ENCODE data around the gene PELO.
A peak's percentile ranks its signal among the peaks of the same experiment; 100 is the strongest.
"Not testable (repeated sequence)": the region's sequence is repeated elsewhere in the genome, so short reads cannot be mapped to it uniquely, and the experiment has no call there.

Gene PELO, protein sequence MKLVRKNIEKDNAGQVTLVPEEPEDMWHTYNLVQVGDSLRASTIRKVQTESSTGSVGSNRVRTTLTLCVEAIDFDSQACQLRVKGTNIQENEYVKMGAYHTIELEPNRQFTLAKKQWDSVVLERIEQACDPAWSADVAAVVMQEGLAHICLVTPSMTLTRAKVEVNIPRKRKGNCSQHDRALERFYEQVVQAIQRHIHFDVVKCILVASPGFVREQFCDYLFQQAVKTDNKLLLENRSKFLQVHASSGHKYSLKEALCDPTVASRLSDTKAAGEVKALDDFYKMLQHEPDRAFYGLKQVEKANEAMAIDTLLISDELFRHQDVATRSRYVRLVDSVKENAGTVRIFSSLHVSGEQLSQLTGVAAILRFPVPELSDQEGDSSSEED

DNA sequence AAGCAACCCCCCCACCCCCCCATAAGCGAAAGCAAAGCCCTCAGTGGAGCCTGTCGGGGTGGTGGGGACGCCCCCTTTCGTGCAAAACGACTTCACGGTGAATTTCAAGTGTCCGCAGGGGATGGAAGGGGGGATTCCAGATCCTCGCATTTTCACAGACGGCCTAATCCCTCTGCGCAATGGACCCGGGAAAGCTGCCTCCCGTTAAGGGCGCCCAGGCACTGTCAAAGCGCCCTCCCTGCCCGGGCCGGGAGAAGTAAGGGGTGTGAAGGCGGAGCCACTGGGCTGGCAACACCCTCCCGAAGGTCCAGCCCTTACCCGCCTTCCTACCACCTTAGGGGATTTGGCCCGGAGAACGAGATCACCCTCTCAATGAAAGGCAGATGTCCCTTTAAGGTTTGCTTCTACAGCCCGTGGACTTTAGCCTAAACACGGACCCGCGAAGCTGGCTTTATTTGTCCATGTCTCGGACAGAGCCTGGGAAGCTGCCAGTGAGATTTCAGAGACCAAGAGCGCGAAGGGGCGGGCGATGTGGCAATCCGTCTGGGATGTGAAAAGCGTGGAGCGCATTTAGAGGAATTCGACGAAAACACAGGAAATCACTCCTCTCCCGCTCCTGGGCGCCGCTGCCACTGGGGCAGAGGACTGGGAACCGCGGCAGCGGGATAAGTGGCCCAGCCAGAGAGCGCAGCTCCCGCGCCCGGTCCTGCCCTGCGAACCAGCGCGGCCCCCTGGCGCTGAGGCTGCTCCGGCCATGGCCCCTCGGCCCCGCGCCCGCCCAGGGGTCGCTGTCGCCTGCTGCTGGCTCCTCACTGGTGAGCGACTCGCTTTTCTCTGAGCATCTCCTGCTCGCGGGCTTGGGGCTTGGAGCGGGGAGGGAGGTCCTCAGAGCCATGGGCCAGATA lies at the start of gene PELO, which contains the start of gene ITGA1:
Gene PELO (plus strand): TSS at position 317 of the 905 bp plus-strand sequence. CDS start 12,479 bp downstream, outside the sequence.
Gene ITGA1 (plus strand): TSS at position 317 of the 905 bp plus-strand sequence. CDS start 438 bp downstream, at position 755.
- peak; percentile 54 to 62 for DNase-seq (ENCODE audit: low read depth in 2 of 2)

DNA sequence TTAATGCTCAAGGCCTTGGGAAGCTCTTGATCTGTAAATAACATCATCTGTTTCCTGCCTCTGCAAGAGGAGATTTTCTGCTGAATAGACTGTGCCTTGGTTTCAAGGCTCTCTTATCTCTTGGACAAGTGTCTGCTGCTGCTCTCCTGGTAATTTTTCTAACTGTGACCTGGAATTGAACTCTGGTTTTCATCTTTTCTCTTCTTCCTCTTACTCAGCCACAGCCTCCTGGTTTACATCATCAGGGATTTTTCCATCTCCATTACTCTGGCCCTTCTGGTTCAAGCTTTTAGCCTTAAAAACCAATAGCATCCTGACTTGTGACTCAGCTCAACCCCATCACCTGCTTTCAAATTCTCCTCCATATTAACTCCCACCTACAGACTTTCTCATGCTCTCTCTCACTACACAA lies 49.6 kb upstream of the PELO start:
- no peak for DNase-seq (ENCODE audit: low read depth in 2 of 2)

DNA sequence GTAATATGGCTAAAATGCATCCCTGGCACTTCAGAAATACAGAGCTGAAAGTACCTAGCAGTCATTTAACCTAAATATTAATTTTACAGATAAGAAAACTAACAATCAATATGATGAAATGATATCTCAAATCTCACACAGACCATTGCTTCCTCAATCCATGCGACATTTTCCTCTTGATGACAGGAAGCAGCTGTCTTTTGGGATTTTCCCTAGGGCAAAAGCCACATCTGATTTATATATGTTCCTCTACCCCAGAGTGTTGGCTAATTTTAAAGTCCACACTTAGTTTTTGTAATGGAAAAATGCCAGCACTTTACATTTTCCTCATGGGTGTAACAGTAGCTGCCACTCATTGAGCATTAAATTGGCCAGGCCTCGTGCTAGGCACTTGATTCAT lies 47.7 kb upstream of the PELO start:
- DNase-seq (ENCODE audit: low read depth in 2 of 2) = no peak

DNA sequence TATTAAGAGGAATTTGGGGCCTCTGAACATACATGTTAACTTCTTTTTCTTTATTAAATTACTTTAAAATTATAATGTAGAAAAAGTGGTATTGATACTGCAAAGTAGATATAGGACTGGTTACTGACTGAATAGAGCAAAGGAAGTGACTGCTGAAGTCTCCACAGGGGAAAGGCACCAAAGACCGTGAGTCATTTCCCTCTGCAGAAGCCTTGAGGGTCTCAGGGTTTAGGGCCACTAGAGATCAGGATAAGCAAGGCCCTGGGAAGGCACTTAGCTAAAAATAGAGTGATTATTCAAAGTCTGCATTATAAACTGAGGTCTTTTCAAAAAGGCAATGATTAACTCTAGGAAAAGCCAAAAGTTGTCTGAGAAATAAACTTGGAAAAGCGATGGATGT lies 44.7 kb upstream of the PELO start:
- no peak for DNase-seq (ENCODE audit: low read depth in 2 of 2)

DNA sequence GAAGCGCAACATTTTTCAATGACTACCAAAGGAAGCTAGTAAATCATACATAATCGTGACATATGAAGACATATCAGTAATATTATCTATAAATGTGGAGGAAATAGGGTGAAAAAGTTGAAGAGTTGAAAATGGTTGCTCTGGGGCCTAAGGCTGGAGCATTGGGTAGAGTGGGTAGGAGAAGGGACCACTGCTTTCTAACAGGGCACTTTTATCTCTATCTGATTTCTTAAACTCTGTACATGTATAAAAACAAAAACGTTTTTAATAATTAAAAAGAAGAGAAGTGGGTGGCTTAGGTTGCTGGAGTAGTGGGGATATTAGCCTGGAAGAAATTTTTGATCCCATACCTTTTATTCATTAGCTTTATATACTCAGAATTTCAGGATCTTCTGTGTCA lies 44.2 kb upstream of the PELO start:
- DNase-seq (ENCODE audit: low read depth in 2 of 2) = no peak

DNA sequence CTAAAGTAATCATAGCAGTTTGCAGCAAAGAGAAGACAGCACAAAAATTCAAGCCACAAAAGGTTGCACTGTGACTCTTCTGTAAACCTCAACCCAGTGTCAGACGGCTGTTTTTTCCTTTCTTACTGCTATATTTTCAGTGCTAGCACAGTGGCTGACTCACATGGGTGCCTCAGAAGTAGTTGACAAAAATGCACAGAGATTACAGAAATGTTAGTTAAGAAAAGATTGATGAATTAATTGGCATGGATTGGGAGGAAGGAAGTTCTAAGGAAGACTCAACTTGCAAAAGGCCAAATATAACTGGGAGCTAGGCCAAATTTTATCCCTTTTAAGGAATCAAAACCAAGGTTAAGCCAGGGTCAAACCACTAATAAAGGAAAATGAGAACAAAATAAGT lies 43.7 kb upstream of the PELO start:
- DNase-seq (ENCODE audit: low read depth in 2 of 2) = no peak

DNA sequence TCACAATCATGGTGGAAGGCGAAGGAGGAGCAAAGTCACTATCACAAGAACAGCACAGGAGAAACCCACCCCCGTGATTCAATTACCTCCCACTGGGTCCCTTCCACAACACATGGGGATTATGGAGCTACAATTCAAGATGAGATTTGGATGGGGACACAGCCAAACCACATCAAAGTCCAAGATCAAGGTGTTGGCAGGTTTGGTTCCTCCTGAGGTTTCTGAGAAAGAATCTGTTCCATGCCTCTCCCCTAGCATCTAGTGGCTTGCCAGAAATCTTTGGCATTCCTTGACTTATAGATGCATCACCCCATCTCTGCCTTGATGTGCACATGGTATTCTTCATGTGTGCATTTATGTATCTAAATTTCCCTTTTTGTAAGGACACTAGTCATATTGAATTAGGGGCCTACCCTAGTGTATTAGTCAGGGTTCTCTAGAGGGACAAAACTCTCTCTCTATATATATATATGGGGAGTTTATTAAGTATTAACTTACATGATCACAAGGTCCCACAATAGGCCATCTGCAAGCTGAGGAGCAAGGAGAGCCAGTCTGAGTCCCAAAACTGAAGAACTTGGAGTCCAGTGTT lies 42.8 kb upstream of the PELO start:
- not testable (repeated sequence) for DNase-seq (ENCODE audit: low read depth in 2 of 2)

DNA sequence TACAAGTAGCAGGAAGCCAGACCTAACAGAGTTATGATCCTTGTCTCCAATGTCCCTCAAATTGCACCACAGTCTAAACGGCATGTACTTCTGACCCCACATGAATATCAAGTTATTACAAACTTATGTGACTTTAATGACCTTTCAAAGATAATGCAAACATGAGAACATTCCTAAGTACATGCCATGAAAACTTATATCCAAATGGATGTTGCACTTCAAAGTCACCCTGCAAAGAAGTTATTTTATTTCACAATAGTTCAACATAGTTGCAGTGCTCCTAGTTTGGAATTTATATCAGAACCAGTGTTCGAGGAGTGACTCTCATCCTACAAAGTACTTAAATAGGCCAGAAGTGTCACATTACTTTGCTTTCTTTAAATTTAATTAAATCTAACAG lies 41.2 kb upstream of the PELO start:
- DNase-seq (ENCODE audit: low read depth in 2 of 2) = peak; percentile 50 to 53

DNA sequence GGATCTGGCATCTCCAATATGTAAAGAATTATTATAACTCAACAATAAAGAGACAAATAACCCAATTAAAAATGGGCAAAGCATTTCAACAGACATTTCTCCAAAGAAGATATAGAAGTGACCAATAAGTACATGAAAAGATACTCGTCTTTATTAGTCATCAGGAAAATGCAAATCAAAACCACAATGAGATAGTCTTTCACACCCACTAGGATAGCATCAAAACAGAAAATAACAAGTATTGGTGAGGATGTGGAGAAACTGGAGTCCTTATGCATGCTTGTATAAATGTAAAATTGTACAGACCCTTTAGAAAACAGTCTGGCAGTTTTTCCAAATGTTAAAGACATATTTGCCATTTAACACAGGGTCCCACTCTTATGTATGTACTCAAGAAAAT lies 39.1 kb upstream of the PELO start:
- no peak for DNase-seq (ENCODE audit: low read depth in 2 of 2)

DNA sequence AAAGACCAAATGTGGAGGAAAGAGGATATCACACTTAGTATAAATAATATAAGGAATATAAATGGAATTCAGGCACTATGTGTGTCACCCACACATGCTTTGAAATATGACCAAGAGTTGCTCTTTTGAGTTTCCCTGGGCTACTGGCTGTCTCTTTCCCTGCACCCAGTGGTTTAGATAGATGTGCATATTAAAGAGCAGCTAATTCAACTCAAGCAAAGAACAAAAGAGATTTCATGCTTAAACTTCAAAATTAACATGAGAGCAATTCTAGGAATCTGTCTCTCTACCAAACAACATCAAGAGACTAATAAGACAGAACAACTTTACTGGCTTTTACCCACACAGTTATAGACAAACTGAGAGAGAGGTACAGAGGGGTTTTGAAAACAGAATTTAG lies 38.0 kb upstream of the PELO start:
- no peak for DNase-seq (ENCODE audit: low read depth in 2 of 2)

DNA sequence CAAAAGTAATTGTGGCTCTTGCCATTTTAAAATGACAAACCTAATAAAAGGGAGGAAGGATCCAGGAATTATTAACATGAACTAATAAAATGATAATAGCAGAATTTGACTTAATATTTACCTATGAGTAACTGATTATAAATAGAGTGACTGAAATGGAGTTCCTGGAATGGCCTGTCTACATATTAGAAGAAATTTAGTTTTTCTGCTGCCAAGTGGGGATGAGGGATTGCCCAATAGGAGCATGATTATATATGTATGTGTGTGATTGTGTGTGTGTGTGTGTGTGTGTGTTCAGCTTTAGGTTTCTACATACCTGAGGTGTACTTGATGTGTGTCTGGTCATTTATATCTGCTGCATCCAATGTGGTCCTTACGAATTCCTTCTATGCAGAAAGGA lies 36.6 kb upstream of the PELO start:
- no peak for DNase-seq (ENCODE audit: low read depth in 2 of 2)

DNA sequence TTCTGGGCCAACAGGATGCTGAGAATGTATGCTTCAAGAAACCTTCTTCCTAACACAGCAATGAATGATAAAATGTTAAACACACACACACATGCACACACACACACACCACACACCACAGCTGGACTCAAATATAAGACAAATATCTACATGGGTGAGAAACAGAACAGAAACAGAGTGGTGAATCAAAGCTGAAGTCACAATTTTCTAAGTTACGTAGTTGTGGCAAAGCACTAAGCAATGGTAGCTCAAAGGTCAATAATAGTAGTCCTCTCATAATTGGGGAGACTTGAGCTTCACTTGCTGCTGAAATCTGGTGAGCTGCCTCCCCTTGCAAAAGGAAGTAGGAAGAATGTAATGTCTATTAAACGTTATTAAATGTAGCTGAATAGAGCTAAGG lies 33.7 kb upstream of the PELO start:
- no peak for DNase-seq (ENCODE audit: low read depth in 2 of 2)

DNA sequence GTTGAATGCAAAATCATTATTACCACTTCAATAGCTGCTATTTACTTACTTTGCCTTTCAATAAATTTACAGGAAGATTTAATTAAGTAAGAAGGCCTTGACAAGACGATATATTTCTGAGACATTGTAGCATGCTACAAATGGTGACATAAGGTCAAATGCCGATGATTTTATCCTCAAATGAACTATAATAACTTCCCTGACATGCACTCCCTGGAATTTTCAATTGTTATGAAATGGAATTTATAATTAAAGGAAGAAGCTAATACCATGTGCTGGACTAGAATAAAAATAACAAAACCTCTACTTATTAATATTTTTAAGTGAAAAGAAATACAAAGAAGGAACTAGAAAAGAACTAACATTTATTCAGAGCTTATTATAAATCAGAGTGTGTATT lies 30.2 kb upstream of the PELO start:
- no peak for DNase-seq (ENCODE audit: low read depth in 2 of 2)

DNA sequence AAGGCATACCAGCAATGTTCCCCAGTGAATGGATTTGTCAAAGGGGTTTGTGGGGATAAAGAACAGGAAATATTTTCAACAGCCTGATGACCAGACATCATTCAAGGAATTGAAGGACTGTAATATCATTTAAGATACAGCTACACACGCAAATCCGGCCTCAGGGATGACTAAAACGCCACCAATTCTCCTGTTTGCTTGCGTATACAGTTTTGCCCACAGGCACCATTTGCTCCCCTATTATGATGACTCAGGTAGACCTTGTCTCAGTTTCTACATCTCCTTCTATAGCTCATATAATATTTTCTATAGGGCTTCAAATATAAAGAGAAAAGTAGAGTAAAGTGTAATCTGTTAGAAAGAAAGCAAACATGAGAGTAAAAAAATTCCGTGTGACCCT lies 29.7 kb upstream of the PELO start:
- no peak for DNase-seq (ENCODE audit: low read depth in 2 of 2)

DNA sequence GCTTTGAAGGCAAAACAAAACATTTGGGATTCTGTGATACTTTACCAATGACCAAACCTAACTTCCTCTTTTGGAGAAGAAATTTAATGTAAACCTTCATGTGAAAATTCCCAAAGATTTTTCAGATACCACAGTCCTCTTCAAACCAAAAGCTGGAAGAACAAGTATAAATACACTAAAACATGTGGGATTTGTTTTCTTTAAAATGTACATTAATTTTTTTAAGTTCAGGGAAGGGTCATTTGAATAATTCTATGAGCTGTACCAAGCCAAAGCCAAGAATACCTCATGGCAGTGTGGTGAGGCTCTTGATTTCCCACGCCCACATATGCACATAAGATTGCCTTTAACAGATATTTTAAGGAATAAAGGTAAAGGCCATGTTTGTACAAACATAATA lies 28.4 kb upstream of the PELO start:
- DNase-seq (ENCODE audit: low read depth in 2 of 2) = no peak

DNA sequence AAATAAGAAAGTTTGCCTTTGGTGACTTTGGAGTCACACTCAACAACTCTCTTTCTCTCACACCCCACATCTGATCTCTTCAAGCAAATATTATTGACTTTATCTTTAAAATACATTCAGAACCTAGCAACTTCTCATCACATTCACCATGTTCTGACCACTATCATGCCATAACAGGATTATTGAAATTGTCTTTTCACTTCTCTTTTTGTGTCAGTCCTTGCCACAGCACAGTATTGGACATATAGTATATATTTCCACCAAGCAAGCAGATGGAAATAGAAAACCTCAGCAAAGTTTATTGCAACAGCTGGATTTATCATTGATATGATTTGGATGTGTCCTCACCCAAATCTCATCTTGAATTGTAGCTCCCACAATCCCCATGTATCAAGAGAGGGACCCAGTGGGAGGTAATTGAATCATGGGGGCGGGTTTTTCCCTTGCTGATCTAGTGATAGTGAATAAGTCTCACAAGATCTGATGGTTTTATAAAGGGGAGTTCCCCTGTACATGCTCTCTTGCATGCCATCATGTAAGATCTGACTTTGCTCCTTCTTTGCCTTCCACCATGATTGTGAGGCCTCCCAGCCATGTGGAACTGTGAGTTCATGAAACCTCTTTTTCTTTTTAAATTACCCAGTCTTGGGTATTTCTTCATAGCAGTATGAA lies 26.9 kb upstream of the PELO start:
- no peak for DNase-seq (ENCODE audit: low read depth in 2 of 2)

DNA sequence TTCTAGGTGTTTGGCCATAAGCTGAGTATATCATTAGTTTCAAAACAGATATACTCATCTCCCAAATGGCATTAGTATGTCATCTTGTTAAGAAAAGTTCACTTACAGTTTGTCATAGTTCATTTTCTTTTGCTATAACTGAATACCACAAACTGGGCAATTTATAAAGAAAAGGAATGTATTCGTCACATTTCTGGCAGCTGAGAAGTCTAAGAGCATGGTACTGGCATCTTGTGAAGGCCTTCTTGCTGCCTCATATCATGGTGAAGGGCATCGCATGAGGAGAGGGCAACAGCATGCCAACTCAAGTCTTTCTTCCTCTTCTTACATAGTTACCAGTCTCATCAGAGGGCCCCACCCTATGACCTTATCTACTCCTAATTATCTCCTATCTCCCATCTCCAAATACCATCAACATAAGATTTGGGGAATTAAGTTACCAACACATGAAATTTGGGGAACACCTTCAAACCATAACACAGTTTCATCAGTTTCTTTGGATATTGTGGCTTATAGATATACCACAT lies 20.4 kb upstream of the PELO start:
- DNase-seq (ENCODE audit: low read depth in 2 of 2) = no peak

DNA sequence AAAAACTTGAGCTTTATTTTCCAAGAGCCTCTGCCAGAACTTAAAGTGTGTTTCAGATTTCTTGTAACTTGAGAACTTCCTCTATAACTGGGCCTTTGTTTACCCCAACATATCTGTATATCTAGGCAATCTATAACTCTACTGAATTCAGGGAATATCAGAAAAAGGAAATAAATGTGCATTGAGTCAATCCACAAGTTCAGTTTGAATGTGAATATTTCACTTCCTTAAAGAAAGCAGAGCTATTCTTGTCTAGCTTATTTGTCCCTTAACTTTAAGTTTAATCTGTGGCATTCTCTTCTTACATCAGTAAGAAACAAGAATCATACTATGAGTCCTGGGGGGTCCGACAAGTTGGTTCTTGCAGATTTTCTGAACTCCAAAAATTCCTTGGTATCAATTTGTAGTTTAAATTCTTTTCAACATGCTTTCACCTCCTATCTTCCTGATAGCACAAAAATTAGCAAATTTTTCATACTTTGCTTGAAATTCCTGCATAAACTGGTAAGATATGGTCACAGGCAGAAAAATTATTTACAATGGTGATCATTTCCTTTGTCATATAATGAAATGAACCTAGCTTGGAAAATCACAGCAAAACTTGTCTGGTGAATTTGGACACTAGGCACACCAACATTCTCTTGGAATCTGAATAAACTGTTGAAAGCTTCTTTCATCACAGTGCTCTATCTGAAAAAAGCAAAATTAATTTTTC lies 19.8 kb upstream of the PELO start:
- DNase-seq (ENCODE audit: low read depth in 2 of 2) = no peak

DNA sequence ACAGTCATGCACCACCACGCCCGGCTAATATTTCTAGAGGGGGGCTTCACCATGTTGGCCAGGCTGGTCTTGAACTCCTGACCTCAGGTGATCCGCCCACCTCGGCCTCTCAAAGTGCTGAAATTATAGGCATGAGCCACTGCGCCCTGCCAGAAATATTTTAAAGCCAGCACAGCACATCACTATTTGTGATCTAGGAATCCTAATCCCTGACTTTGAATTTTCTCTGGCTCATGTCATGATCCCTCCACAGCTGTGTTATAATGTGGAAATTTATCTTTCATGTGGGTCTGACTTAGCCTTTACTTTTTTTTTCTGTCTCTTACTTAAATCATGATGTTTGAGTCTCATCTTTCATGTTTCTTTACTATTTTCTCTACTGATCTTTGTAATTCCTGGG lies 18.7 kb upstream of the PELO start:
- DNase-seq (ENCODE audit: low read depth in 2 of 2) = no peak

DNA sequence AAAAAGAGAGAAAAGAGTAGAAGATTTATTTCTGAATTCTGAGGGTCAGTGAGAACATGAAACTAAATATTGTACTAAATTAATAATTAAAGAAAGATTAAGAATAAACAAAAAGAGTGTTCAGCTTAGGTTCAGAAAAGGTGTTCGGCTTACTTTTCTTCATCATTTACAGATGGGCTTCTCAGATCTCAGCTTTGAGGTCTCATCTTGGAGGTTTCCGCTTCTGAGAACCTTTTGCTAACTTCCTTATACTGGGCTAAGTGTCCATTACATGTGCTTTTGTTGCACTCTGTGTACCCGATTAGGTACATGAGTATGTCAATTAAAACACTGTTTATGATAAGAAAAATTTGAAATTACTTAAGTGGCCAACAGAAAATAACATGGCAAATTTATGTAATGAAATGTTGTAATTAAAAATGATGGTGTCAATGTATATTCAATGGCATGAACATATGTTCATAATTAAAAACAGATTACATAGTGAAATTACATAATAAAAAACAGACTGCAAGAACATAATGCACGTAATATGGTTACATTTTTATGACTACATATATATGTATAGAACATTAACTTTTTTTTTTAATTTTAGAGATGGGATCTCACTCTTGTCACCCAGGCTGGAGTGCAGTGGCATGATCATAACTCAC lies 17.3 kb upstream of the PELO start:
- DNase-seq (ENCODE audit: low read depth in 2 of 2) = no peak
